SH-SY5Y (cell line): Measurements from ENCODE around the gene UBAC1.

Experiments
- GATA2 ChIP-seq: IDR thresholded peaks from 2 replicates; pipeline ENCODE4 v1.6.1; 2011; ENCODE audit warnings: mild to moderate bottlenecking, low read depth, low read length
- GATA3 ChIP-seq: IDR thresholded peaks from 2 replicates; pipeline ENCODE4 v1.6.1; 2011; ENCODE audit warnings: low read depth, mild to moderate bottlenecking, low read length, moderate library complexity

Gene UBAC1, protein sequence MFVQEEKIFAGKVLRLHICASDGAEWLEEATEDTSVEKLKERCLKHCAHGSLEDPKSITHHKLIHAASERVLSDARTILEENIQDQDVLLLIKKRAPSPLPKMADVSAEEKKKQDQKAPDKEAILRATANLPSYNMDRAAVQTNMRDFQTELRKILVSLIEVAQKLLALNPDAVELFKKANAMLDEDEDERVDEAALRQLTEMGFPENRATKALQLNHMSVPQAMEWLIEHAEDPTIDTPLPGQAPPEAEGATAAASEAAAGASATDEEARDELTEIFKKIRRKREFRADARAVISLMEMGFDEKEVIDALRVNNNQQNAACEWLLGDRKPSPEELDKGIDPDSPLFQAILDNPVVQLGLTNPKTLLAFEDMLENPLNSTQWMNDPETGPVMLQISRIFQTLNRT

GRCh38 chr9:135961277-135961715, at the start of gene UBAC1:
Gene UBAC1, minus strand, starts transcription at chr9:135961373. Its CDS starts 211 bp downstream, at chr9:135961162.
- no peak for TF ChIP-seq GATA3
- TF ChIP-seq GATA2 = no peak

DNA sequence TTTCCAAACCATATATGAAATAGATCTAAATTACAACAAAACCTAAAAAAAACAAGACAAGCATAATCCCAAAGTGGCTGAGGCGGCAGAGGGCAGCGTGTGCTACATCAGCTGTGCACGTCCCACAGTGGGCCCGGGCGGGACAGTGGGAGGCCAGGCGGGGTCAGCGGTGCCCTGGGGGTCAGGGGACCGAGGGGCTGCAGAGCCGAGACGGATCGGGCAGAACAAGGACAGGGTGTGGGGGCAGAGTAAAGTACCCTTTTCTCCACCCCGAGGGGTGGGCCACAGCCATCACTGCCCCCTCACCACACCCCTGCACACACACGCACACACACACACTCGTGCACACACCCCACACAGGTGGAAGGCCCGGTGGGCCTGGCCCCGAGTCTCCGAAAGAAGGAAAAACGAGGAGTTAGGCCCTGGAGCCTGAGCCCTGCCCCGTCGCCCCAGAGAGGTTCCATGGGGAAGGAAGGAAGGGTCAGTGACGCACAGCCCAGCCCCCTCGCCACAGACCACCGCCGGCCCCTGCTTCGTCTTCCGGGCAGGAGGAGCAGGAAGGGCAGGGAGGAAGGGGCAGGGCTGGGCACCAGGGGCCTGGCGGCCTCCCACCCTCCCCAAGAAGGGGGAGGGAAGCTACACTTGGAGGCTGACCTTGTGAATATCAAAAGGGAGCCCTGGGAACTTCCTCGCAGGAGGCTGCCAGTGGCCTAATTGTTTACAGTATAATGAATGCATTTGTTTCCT, 49.6 kb upstream of the UBAC1 start:
- TF ChIP-seq GATA2 (no peak), GATA3 (no peak)

DNA sequence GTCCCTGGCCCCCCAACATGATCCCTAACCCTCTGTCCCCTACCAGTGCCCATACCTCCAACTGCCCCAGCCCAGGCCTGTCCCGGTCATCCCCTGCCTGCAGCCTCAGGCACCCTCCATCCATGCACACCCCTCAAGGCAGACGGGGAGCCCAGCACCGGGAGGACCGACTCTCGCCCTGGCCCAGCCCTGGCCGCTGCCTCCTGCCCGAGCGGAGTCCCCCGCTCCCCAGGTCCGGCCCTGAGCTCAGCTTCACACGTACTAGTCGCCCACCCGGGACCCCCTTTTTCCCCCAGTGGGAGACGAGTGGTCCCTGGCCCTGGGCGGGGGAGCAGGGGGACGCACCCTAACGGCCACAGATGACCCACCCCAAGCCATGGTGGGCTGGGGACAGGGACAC, 49.0 kb upstream of the UBAC1 start:
- TF ChIP-seq GATA2 = no peak
- no peak for TF ChIP-seq GATA3

DNA sequence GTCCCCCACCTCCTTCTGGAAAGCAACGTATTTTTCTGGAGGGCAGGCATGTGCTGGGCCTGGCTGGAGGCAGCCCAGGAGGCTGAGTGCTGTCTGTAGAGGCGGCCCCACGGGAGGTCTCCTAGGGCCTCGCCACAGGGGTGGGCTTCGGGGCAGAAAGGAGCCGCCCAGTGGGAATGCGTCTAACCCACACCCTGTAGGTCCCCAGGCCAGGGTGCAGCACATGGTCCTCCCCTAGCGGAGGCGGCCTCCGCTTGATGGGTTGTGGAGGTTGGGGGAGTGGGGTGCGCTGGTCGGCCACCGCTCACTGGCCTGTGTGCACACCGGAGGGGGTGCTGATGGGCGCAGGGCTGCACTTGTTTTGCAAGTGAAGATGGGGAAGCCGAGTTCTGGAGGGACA, 48.3 kb upstream of the UBAC1 start:
- no peak for TF ChIP-seq GATA3
- TF ChIP-seq GATA2 = no peak

DNA sequence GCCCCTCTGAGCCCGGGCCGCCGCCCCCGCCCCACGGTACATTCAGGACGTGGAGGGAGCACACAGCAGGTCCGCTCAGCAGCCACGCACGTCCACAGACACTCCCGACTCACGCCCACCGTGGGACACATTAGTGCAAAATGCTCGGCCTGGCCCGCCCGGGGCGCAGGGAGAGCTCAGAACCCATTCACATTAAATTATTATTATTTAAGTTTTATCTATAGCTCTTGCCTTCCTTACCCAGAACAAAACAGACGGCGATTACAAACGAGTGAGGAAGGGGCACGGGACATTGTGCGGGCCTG, 47.5 kb upstream of the UBAC1 start:
- no peak for TF ChIP-seq GATA2
- TF ChIP-seq GATA3 = no peak

DNA sequence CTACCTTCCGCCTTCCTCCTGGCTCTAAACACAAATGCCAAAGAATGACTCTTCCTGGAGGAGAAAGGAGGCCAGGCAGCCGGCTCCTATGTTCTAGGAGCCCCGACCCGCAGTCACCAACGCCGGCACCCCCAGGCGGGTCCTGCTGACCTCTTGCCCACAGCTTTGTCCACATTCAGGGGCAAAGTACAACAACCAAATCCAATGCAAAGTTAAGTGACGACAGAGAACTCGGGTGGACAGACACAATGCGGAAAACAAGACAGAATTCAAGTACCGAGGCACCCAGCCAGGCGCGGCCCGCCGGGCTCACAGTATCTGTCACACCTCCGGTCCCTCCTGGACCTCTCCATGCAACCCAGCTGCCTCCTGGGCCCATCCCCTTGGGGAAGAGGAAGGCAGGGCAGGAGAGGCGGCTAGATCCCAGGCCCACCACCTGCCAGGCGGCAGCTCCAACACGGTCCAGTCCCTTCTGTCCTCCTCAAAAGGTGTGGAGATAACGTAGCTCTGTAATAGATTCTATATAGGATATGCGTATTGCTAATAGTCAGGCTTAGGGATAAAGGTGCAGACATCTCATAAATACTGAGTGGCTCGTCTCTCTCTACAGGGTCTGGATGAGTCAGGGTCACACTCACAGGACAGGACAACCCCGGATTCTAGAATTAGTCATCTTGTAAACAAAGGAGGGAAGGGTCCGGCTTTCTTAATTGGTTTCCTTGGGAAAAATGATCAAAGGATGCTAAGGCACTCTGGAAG, 46.9 kb upstream of the UBAC1 start:
- TF ChIP-seq GATA2 = no peak
- no peak for TF ChIP-seq GATA3

DNA sequence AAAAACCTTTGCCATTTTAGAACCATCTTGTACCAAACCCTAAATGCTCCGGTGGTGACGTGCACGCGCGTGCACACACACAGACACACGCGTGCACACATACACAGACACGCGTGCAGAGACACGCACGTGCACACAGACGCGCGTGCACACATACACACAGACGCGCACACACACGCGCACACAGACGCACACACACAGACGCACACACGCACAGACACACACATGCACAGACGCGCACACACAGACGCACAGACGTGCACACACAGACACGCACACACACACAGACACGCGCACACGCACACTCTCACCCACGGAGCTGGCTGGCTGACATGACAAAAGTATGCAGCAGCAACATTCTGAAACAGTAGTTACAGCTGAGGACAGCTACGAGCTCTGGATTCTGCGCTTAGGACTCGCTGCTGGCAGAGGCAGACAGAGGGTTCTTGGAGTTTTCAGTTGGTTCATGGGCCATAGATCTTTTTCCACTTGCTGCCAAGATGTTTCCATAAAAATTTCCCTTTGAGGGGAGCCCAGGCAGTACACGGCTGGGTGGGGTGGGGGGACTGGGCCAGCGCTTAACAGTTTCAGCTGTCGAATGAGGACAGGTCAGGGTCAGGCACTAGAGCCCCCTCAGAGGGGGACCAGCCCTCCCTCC, 46.2 kb upstream of the UBAC1 start:
- no peak for TF ChIP-seq GATA3
- TF ChIP-seq GATA2 = no peak

DNA sequence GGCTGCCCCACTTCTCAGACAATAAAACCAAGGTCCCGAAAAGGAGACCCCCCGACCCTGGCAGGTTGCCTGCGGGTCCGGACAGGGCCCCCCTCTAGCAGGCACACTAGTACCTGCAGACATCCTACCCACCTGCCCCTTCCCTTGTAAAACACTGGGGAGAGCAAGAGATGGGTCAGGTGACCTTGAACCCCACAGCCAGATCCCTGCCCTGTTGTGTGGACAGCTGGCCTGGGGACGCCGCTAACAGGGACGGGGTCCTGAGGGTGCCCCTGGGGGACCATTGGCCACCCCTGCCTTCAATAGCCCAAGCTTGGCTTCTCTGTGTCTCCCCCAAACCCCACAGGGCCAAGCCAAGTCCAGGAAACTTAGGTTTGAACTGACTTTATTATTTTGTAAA, 45.0 kb upstream of the UBAC1 start:
- TF ChIP-seq GATA3 (no peak), GATA2 (no peak)

DNA sequence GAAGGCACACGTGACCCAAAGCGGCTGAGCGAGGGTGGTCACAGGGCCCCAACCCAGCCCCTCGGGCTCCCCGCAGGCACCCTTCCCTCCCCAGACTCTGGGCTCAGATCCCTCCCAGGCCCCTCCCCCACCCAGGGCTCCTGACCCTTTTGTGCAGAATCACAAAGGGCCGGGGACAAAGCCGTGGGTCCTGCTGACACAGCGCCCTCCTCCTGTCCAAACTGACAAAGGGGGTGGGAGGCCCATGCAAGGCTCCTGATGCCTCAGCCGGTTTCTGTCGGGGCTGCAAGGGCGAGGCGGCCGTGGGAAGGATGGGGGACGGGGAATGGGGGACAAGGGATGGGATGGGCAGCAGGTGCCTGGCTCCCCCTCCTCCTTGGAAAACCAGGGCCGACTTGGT, 43.5 kb upstream of the UBAC1 start:
- TF ChIP-seq GATA3 (no peak), GATA2 (no peak)

DNA sequence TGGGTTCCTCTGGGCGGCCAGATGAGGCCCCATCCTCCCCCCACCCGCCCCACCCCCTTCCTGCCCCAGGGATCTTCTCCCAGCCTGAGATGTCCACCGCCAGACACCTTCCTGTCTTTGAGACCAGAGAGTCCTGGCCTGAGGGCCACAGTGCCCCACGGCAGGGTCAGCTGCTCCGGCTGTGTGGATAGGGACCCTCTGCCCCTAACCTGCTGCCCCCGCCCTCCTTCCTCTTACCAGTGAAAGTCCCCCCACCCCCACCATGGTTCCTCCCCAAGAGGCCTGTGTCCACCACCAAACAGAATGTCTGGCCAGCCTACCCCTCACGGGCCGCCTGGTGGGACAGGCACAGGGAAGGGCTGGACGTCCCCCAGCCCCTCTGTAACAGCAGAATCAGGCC, 43.0 kb upstream of the UBAC1 start:
- no peak for TF ChIP-seq GATA3

DNA sequence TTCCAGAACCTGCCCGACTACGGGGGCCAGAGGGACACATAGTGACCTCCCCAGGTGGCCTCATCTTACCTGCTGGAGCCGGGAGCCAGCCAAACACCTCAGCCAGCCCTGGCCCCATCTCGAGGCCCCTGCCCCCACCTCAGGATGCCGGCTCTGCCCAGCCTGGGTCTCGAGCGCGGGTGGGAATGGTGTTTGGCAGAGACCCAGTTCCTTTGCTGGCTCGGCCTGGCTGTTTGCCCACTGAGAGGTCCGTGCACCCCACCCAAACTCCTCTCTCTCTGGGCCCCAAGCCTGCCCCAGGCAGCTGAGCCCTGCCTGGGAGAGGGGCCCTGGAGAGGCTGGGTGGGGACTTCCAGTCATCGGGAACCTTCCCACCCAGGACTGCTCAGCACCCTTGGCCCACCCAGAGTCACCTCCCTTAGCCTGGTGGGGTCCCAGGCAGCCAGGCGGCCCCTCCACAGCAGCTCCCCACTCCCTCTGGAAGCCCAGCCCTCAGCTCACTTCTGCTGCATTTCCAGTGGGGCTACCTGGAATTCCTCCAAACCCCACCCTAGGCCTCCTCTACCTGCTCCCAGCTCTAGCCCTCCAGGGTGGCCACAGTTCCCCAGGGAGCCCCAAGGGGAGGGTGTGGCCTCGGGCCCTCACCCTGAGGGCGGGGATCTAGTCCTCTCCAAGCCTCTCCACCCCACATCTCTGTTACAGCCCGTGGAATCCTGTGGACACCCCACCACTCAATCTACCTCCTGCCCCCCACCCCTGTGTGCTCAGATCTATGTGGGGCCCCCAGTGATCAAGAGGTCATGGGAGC, 42.4 kb upstream of the UBAC1 start:
- no peak for TF ChIP-seq GATA2
- no peak for TF ChIP-seq GATA3

GRCh38 chr9:136002881-136003280, 41.7 kb upstream of the UBAC1 start:
- TF ChIP-seq GATA3 = no peak
- no peak for TF ChIP-seq GATA2

DNA sequence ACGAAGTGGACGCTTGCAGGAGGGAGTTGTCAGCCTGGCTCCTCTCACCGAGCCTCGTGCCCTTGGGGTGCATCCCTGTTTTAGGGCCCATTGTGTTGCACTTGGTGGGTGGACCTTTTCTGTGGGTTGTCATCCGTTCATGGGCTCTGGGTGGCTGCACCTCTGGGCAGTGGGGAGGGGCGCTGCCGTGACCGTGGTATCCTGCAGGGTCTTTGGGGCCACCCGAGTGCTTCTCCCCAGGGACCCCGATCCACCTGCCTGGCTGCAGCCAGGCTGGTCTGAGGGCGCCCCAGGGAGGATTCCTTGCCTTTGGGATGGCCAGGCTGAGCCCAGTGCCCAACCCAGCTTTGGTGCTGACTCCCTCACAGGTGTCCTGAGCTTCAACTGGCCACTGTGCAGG, 41.0 kb upstream of the UBAC1 start:
- no peak for TF ChIP-seq GATA3
- TF ChIP-seq GATA2 = no peak
